ENCODE results near the gene PRR36.

Gene PRR36

GRCh38 chr19:7909471-7910067 is 35.4 kb upstream of the PRR36 start:
- ChIA-PET POLR2A (interaction anchor here (1.1 kb wide), 1 partner anchor 9 kb away, joined by 3 read pairs; no protein-coding TSS in a partner anchor), CTCF (interaction anchor here (1.0 to 1.7 kb wide), 2 partner anchors 9 to 10 kb away, joined by 3 to 10 read pairs; partner anchors contain the start of gene SNAPC2)
- TF ChIP-seq CTCF (IDR thresholded peaks at IDR 0.05; ENCODE audit: insufficient read depth, low read length, missing control alignments), result no peak
- DNase-seq (ENCODE audit: low read depth, low spot score), result no peak
- H3K4me3 ChIP-seq (ENCODE audit: low read depth, low read length), result no peak overlapping the region

GRCh38 chr19:7908742-7909461 is 34.7 kb upstream of the PRR36 start:
- ChIA-PET POLR2A (interaction anchor here (1.1 kb wide), 1 partner anchor 9 kb away, joined by 3 read pairs; no protein-coding TSS in a partner anchor), CTCF (interaction anchor here (1.0 to 1.7 kb wide), 3 partner anchors 9 to 11 kb away, joined by 3 to 10 read pairs (median 9); partner anchors contain the start of gene SNAPC2)
- DNase-seq (ENCODE audit: low read depth, low spot score), result no peak
- TF ChIP-seq CTCF (IDR thresholded peaks at IDR 0.05; ENCODE audit: insufficient read depth, low read length, missing control alignments), result no peak
- no peak overlapping the region for H3K4me3 ChIP-seq (ENCODE audit: low read depth, low read length)

GRCh38 chr19:7908078-7908699 is 34.0 kb upstream of the PRR36 start:
- no peak overlapping the region for H3K4me3 ChIP-seq (ENCODE audit: low read depth, low read length)
- TF ChIP-seq CTCF (IDR thresholded peaks at IDR 0.05; ENCODE audit: insufficient read depth, low read length, missing control alignments), result no peak
- CTCF ChIA-PET, result interaction anchor here (1.0 to 1.7 kb wide), 3 partner anchors 10 to 47 kb away, joined by 3 to 10 read pairs (median 9); partner anchors contain the start of gene SNAPC2
- no peak for DNase-seq (ENCODE audit: low read depth, low spot score)
- POLR2A ChIA-PET, result interaction anchor here (1.1 kb wide), 1 partner anchor 8 kb away, joined by 3 read pairs; no protein-coding TSS in a partner anchor

- no peak for DNase-seq (ENCODE audit: low read depth, low spot score)
- no peak for TF ChIP-seq CTCF (IDR thresholded peaks at IDR 0.05; ENCODE audit: insufficient read depth, low read length, missing control alignments)
- H3K4me3 ChIP-seq (ENCODE audit: low read depth, low read length), result no peak overlapping the region
- ChIA-PET CTCF (interaction anchor here (1.0 to 1.1 kb wide), 2 partner anchors 10 to 46 kb away, joined by 3 to 9 read pairs; no protein-coding TSS in a partner anchor), POLR2A (no interaction called here)
Observed at GRCh38 chr19:7907544-7907943, 33.4 kb upstream of the PRR36 start.

GRCh38 chr19:7907122-7907521 is 32.9 kb upstream of the PRR36 start:
- TF ChIP-seq CTCF (IDR thresholded peaks at IDR 0.05; ENCODE audit: insufficient read depth, low read length, missing control alignments), result no peak
- CTCF ChIA-PET, result no interaction called here
- H3K4me3 ChIP-seq (ENCODE audit: low read depth, low read length), result no peak overlapping the region
- DNase-seq (ENCODE audit: low read depth, low spot score), result no peak
- POLR2A ChIA-PET, result no interaction called here

- POLR2A ChIA-PET, result interaction anchor here (1.1 kb wide), 1 partner anchor 12 kb away, joined by 3 read pairs; no protein-coding TSS in a partner anchor
- no peak overlapping the region for H3K4me3 ChIP-seq (ENCODE audit: low read depth, low read length)
- no peak for DNase-seq (ENCODE audit: low read depth, low spot score)
- no peak for TF ChIP-seq CTCF (IDR thresholded peaks at IDR 0.05; ENCODE audit: insufficient read depth, low read length, missing control alignments)
- CTCF ChIA-PET, result interaction anchor here (1.2 kb wide), 1 partner anchor 14 kb away, joined by 4 read pairs; the partner anchor contains the start of gene SNAPC2
Observed at GRCh38 chr19:7905859-7906258, 31.7 kb upstream of the PRR36 start.

Data from AG04449 (cell line).